CD14-positive monocyte (primary cell): ENCODE results near the gene LTBP1. TPM values are rescaled to one million over a fixed set of nuclear protein-coding genes. Genes with fewer than 3 reads are reported as not detected.

Source experiments
- DNase-seq, 3 donors: peaks; one replicate each; pipeline ENCODE4 v3.0.0-alpha.2; 2011 to 2022
- H2AFZ ChIP-seq: 2 replicates; pipeline ENCODE4 v1.6.0; 2012; ENCODE audit warnings: mild to moderate bottlenecking, low read depth, low read length, inconsistent platforms; ENCODE audit not compliant: insufficient read depth, poor library complexity, severe bottlenecking
- H3K27ac ChIP-seq, 2 donors: 1 replicate in 1 of 2; 2 replicates in 1 of 2; pipeline ENCODE4 v1.5.1; 2012 to 2013; ENCODE audit warnings: low read length in 2 of 2, control low read depth in 1 of 2, inconsistent platforms in 1 of 2, low read depth in 1 of 2, mild to moderate bottlenecking in 1 of 2
- H3K27me3 ChIP-seq, 2 donors: one replicate each; pipeline versions ENCODE4 v1.6.0 to v1.6.1; 2011 to 2013; ENCODE audit warnings: low read length in 2 of 2; ENCODE audit not compliant: control insufficient read depth in 2 of 2, insufficient read depth in 2 of 2
- H3K36me3 ChIP-seq, 2 donors: replicated peaks in 1 of 2; 1 replicate in 1 of 2; 2 replicates in 1 of 2; pipeline versions ENCODE4 v1.5.1 to v1.6.1; 2012 to 2013; ENCODE audit warnings: low read length in 2 of 2, control low read depth in 1 of 2, inconsistent platforms in 1 of 2, mild to moderate bottlenecking in 1 of 2; ENCODE audit not compliant: insufficient read depth in 2 of 2, control insufficient read depth in 1 of 2
- H3K4me1 ChIP-seq, 2 donors: 1 replicate in 1 of 2; 2 replicates in 1 of 2; pipeline versions ENCODE4 v1.5.1 to v1.6.1; 2012 to 2013; ENCODE audit warnings: low read length in 2 of 2, control low read depth in 1 of 2, inconsistent platforms in 1 of 2, mild to moderate bottlenecking in 1 of 2, moderate library complexity in 1 of 2; ENCODE audit not compliant: insufficient read depth in 2 of 2, control insufficient read depth in 1 of 2
- H3K4me2 ChIP-seq: replicated peaks from 2 replicates; pipeline ENCODE3; 2012; ENCODE audit warnings: low read length, moderate library complexity, mild to moderate bottlenecking; ENCODE audit not compliant: poor library complexity, severe bottlenecking; ENCODE audit errors: extremely low read depth
- H3K4me3 ChIP-seq, 3 experiments: fragments of 200-600 bp in 1 of 3; sonication (generic) in 1 of 3; replicated peaks in 1 of 3; 1 replicate in 2 of 3; 2 replicates in 1 of 3; pipeline ENCODE4 v1.5.1; 2011 to 2013; ENCODE audit warnings: low read length in 3 of 3, mild to moderate bottlenecking in 3 of 3, control low read depth in 2 of 3, low read depth in 2 of 3, inconsistent platforms in 1 of 3, moderate library complexity in 1 of 3
- H3K79me2 ChIP-seq: 2 replicates; pipeline ENCODE4 v1.6.0; 2012; ENCODE audit warnings: mild to moderate bottlenecking, control low read depth, inconsistent platforms, low read length, moderate library complexity; ENCODE audit not compliant: insufficient read depth
- H3K9ac ChIP-seq: 2 replicates; pipeline ENCODE4 v1.6.0; 2017; ENCODE audit warnings: low read length, mild to moderate bottlenecking; ENCODE audit not compliant: insufficient read depth, poor library complexity, severe bottlenecking
- H3K9me3 ChIP-seq, 2 donors: replicated peaks in 1 of 2; 1 replicate in 1 of 2; 2 replicates in 1 of 2; pipeline versions ENCODE4 v1.5.1 to v1.6.1; 2012 to 2013; ENCODE audit warnings: low read length in 2 of 2, control low read depth in 1 of 2; ENCODE audit not compliant: control insufficient read depth in 1 of 2, insufficient read depth in 1 of 2
- H4K20me1 ChIP-seq: 2 replicates; pipeline ENCODE4 v1.6.0; 2012; ENCODE audit warnings: mild to moderate bottlenecking, low read length, control low read depth, moderate library complexity; ENCODE audit not compliant: insufficient read depth
- H3K27ac Mint-ChIP-seq, 7 donors: one replicate each; pipeline ENCODE4 v1.8.0; 2020; ENCODE audit warnings: mild to moderate bottlenecking in 7 of 7, mixed read lengths in 7 of 7, moderate library complexity in 6 of 7, inconsistent platforms in 2 of 7
- H3K27me3 Mint-ChIP-seq, 3 donors: one replicate each; pipeline ENCODE4 v1.8.0; 2021 to 2022; ENCODE audit warnings: low read depth in 3 of 3, mild to moderate bottlenecking in 3 of 3, mixed read lengths in 3 of 3, moderate library complexity in 3 of 3, inconsistent platforms in 1 of 3
- H3K36me3 Mint-ChIP-seq, 2 donors: one replicate each; pipeline ENCODE4 v1.8.0; 2020; ENCODE audit warnings: mixed read lengths in 2 of 2, inconsistent platforms in 1 of 2, mild to moderate bottlenecking in 1 of 2
- H3K4me1 Mint-ChIP-seq: one replicate; pipeline ENCODE4 v1.8.0; 2020; ENCODE audit warnings: mild to moderate bottlenecking, mixed read lengths
- H3K4me3 Mint-ChIP-seq, 2 donors: one replicate each; pipeline ENCODE4 v1.8.0; 2020; ENCODE audit warnings: mild to moderate bottlenecking in 2 of 2, mixed read lengths in 2 of 2, moderate library complexity in 1 of 2
- H3K9me3 Mint-ChIP-seq, 7 donors: one replicate each; pipeline ENCODE4 v1.8.0; 2020 to 2022; ENCODE audit warnings: mixed read lengths in 7 of 7, mild to moderate bottlenecking in 6 of 7, moderate library complexity in 6 of 7, inconsistent platforms in 2 of 7
- WGBS: methylation state at CpG from one replicate; pipeline ENCODE4 v1.1.5; 2013; ENCODE audit warnings: missing lambda C conversion rate; ENCODE audit not compliant: insufficient coverage; 5-methylcytosine and 5-hydroxymethylcytosine counted together
- intact Hi-C, 2 donors: fragments of 100-400 bp; cut with micrococcal nuclease; formaldehyde crosslinking; loops; one replicate each; pipeline versions ENCODE4 v1.15.0 to v1.15.1; 2023
- polyA plus RNA-seq, 3 donors: library from polyadenylated mRNA; depleted of rRNA in 1 of 3; unstranded in 2 of 3; stranded (reverse) in 1 of 3; fragments of 300-500 nt in 2 of 3; fragments of >200 nt in 1 of 3; fragmentation: Illumina TruSeq in 2 of 3; gene quantifications; 1 replicate in 2 of 3; 2 replicates in 1 of 3; pipeline ENCODE4 v1.2.3, GENCODE V29; 2012 to 2021
- TF ChIP-seq, protein P1 (sequence below): fragments of 200-600 bp; IDR thresholded peaks from one replicate; pipeline ENCODE4 v1.8.0; 2022; ENCODE audit warnings: antibody characterized with exemption, mild to moderate bottlenecking

Gene LTBP1
- polyA plus RNA-seq, 3 donors: 0.18 to 0.24 TPM; not detected in 1

DNA sequence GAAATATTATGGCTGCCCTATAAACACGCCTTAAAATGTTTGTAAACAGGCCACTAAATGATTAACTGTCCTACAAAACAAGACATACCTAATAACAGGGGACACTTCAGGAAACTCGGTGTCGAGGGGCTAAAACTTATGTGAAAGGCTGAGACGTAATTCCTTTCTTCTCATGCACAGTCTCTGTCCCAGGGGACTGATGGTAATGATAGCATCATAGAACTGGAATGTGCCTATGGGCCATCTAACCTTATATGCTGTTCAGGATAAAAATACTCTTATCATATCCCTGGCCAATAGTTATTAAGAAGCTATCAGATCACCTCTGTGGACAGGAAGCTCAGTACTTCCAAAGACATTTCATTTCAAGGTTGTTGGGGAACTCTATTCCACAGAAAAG is 277.1 kb downstream of the LTBP1 start:
- Histone ChIP-seq H3K79me2 (no peaks in the 10 kb centered on the region), H3K4me2 (no peak overlapping the region), H3K4me3 (no peak overlapping the region), H4K20me1 (no peaks in the 10 kb centered on the region), H3K36me3 (no peaks in the 10 kb centered on the region), H2AFZ (no peak overlapping the region), H3K9ac (no peak overlapping the region), H3K9me3 (no peaks in the 10 kb centered on the region), H3K27me3 (no peaks in the 10 kb centered on the region), H3K4me1 (no peaks in the 10 kb centered on the region), H3K27ac (no peak overlapping the region)
- no peak for DNase-seq
- Mint-ChIP-seq H3K27ac (no peak overlapping the region), H3K4me3 (no peak overlapping the region), H3K36me3 (no peaks in the 10 kb centered on the region), H3K9me3 (peaks cover 0 to 3% (median 0%) of the 10 kb centered on the region in 7 donors), H3K4me1 (peaks cover 5% of the 10 kb centered on the region), H3K27me3 (peaks cover 0 to 1% (median 0%) of the 10 kb centered on the region in 3 donors)
- intact Hi-C loops: no loop called here
- TF ChIP-seq, protein P1, sequence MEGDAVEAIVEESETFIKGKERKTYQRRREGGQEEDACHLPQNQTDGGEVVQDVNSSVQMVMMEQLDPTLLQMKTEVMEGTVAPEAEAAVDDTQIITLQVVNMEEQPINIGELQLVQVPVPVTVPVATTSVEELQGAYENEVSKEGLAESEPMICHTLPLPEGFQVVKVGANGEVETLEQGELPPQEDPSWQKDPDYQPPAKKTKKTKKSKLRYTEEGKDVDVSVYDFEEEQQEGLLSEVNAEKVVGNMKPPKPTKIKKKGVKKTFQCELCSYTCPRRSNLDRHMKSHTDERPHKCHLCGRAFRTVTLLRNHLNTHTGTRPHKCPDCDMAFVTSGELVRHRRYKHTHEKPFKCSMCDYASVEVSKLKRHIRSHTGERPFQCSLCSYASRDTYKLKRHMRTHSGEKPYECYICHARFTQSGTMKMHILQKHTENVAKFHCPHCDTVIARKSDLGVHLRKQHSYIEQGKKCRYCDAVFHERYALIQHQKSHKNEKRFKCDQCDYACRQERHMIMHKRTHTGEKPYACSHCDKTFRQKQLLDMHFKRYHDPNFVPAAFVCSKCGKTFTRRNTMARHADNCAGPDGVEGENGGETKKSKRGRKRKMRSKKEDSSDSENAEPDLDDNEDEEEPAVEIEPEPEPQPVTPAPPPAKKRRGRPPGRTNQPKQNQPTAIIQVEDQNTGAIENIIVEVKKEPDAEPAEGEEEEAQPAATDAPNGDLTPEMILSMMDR: no peak
- no CpG with 5 or more reads among the region's 4 CpGs for WGBS

DNA sequence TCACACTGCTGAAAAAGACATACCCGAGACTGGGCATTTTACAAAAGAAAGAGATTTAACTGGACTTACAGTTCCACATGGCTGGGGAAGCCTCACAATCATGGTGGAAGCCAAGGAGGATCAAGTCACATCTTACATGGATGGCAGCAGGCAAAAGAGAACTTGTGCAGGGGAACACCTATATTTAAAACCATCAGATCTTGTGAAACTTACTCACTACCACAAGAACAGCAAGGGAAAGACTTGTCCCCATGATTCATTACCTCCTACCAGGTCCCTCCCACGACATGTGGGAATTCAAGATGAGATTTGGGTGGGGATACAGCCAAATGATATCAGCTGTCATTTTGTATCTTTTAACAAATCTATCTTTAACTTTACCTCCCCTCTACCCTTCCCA is 278.6 kb downstream of the LTBP1 start:
- no peak overlapping the region for H3K27ac ChIP-seq
- no peaks in the 10 kb centered on the region for H3K36me3 Mint-ChIP-seq
- no peak overlapping the region for H2AFZ ChIP-seq
- H3K9ac ChIP-seq: no peak overlapping the region
- H3K4me3 ChIP-seq: no peak overlapping the region
- peaks cover 0 to 3% (median 0%) of the 10 kb centered on the region in 7 donors for H3K9me3 Mint-ChIP-seq
- peaks cover 2% of the 10 kb centered on the region for H3K4me1 Mint-ChIP-seq
- H3K4me1 ChIP-seq: no peaks in the 10 kb centered on the region
- WGBS: no CpG with 5 or more reads among the region's 2 CpGs
- no peaks in the 10 kb centered on the region for H3K36me3 ChIP-seq
- no peaks in the 10 kb centered on the region for H3K79me2 ChIP-seq
- no peaks in the 10 kb centered on the region for H3K27me3 ChIP-seq
- H3K4me2 ChIP-seq: no peak overlapping the region
- intact Hi-C loops: no loop called here
- no peak for DNase-seq
- H3K9me3 ChIP-seq: no peaks in the 10 kb centered on the region
- H3K27me3 Mint-ChIP-seq: no peaks in the 10 kb centered on the region
- TF ChIP-seq, protein P1: no peak
- no peak overlapping the region for H3K27ac Mint-ChIP-seq
- H3K4me3 Mint-ChIP-seq: no peak overlapping the region
- H4K20me1 ChIP-seq: no peaks in the 10 kb centered on the region
